Activated CD4-positive, alpha-beta T cell treated with anti-CD3 and anti-CD28 coated beads, Interleukin-2, amount 50 U/mL, for 16 hours (primary cell): Measurements from ENCODE around the gene CARNS1.

Source experiments
- DNase-seq: peaks from one replicate; pipeline ENCODE4 v3.0.0-alpha.2; 2020

Gene CARNS1, protein sequence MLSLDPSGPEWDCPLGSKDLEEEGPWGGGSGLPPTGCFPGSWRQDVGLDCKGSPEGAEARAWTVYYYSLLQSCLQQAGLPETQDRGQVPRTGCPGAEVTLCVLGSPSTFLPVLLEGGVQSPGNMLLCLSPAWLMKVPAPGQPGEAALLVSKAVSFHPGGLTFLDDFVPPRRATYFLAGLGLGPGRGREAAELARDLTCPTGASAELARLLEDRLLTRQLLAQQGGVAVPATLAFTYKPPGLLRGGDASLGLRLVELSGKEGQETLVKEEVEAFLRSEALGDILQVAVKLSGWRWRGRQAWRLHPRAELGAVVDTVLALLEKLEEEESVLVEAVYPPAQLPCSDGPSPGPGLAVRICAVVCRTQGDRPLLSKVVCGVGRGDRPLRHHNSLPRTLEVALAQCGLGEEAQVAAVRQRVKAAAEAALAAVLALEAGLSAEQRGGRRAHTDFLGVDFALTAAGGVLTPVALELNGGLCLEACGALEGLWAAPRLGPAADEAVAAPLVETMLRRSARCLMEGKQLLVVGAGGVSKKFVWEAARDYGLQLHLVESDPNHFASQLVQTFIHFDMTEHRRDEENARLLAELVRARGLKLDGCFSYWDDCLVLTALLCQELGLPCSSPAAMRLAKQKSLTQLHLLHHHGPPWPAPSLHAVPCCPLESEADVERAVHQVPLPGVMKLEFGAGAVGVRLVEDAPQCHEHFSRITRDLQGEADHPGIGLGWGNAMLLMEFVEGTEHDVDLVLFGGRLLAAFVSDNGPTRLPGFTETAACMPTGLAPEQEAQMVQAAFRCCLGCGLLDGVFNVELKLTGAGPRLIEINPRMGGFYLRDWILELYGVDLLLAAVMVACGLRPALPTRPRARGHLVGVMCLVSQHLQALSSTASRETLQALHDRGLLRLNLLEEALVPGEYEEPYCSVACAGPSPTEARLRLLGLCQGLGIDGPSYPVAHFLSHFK

DNA sequence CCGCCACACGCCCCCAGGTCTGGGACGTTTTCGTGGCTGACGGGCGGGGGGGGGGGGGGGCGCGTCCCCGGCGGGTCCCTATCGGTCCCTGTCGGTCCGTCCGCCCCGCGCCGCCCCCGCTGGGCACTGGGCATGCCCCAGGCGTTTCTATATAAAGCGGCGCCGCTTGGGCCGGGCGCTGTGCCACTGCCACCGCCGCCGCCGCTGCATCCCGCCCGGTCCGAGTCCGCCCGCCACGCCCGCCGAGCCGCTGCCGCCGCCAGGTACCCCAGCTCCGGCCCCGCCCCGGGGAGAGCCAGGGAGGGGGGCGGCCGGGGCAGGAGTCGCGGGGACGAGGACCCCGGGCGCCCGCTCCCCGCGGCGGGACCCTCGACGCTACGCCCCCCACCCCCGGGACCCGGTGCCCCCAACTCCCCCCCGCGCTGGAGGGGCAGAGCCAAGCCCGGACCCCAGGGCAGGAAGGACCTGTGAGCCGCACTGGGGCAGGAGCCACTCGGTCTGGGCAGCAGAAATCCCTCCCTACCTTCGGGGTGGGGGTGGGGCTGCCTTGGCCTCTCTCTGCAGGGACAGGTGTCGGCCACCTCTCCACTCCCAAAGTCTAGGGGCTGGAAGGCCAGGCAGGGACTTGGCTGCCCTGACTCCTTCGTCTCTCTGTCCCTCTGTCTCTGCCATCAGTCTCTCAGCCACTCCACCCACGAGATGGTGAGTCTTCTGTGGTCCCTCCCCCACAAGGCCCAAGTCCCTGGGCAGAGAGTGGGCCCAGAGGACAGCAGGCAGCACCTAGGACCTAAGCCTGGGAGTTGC, at the start of gene CARNS1:
Gene CARNS1, plus strand, starts transcription at position 178 of the 804 bp plus-strand sequence. Its CDS starts 522 bp downstream, at position 700.
- no peak for DNase-seq

DNA sequence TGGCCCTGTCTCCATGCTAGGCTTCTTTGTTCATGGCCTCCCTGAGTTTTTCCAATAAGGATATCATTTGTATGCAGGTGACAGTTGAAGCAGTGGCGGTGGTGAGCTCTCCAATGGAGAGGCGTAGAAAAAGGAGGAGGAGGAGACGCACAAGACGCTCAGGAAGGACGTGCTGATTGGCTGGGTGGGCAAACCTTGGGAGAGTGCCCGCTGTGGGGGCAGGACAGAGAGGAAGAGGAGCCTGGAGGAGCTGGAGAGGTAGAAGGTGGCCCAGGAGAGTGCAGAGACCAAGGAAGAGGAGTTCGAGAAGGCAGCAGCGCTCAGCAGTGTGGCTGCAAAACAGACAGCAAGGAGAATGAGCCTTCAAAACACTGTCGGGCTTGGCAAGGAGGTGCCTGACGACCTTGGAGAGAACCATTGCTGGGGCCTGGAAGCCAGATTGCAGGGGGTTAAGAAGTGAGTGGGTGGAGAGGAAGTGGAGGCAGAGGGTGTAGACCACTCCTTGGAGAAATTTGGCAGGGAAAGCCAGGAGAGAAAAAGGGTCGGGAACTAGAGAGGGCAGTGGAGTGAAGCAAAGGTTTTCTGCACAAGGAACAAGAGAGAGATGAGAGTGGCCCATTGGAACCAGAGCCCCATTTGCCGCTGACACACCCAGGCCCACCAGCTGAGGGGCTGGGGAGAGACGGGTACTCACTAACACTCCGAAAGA, 49.6 kb upstream of the CARNS1 start:
- DNase-seq, result no peak

DNA sequence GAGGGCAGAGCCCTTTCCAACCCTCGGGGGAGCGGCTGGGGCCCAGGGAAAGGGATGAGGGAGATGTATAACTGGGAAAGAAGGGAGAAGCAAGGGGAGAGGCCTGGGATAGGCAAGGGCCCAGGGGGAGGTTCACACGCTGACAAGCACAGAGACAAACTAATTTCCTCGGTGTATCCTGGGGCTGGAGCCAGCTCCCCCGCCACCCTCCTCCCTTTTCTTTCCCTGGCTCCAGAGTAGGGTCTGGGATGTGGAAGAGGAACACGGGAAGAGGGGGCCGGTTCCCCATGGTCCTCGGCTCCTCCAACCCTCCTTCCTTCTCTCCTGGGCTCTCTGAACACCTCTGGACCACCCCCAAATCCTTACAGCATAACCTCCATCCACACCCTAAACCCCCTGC, 48.9 kb upstream of the CARNS1 start:
- DNase-seq, result no peak

DNA sequence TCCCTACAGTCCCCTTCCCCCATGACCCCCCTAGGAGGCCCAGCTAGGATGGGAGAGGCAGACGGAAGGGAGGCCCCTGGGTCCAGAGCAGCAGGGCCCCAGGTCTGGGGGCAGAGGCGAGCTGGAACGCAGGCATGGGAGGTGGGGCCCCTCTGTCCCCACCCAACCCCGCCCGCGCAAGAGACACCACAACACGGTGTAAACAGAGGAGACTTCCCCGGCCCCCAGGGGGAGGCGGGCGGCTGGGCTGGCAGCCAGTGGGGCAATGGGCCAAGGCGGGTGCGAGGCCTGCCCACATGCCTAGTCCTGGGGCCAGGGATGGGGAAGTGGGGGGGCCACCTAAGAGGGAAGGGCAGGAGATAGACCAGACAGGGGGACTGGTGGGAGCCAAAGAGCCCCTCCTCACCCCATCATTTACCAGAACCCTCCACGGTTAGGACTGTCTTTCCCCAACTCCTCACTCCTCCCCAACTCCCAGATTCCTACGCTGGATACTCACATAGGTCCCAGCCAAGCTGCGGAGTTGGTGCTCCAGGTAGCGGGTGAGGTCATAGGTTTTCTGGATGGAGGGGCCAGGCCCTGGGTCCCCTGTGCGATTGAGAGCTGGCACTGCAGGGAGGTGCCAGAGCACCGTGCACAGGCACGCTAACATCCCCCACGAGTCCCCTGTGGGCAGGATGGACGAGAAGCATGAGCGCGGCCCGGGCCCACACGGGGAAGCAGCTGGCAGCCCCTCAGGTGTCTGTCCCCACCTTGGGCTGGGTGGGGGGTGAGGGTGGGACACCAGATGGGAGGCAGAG, 48.3 kb upstream of the CARNS1 start:
- no peak for DNase-seq

DNA sequence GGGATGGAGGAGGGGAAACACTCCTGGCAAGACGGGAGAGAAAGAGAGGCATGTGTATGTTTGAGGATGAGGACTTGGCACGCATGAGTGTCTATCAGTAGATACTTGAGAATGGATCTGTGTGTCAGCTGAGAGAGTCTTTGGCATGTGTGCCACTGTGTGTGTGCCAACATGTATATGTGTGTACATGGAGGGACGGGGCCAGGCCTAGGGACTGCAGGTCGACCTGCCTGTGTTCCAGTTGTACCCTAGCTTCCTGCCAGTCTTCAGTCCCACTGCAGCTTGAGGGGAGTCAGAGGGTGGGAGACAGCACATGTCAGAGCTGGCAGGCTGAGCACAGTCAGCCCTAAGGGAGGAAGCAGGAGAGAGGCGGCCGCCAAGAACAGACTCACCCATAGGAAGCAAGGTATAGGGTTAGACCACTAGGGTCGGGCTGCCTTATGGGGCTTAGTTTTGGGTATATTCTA, 47.7 kb upstream of the CARNS1 start:
- no peak for DNase-seq

DNA sequence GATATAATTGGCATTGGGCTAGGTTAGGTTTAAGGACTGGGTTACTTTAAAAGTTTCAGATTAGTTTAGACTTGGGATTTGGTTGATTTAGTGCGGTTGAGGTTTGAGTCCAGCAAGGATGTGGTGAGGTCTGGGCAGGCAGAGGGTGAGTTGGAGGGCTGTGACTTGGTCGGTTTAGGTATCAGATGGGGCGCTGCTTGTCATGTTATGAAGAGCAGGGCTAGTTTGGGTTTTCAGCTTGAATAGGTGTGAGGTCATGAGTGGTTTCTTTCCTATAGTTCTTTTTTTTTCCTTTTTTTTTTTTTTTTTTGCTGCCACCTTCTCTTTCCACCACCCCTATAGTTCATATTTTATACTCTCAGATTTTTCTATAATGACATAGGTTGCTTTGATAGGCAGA, 46.9 kb upstream of the CARNS1 start:
- DNase-seq, result peak; percentile 74

DNA sequence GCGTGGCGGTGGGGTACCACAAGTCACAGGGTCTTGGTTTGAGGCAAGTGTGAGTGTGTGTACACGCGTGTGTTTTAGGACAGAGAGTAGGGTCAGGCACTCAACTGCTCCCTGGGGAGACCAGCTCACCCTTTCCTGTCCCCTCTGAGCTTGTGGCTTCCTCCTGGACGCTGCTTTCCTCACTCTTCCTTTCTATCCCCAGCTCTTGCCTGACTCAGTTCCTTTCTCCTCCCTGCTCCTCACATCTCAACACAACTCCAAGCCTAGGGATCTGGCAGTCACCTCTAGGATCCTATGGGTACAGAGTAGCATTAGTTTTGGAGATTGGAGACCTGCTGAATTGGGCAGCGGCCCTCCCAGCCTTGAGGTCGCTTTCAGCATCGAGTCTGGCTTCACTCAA, 46.2 kb upstream of the CARNS1 start:
- no peak for DNase-seq

DNA sequence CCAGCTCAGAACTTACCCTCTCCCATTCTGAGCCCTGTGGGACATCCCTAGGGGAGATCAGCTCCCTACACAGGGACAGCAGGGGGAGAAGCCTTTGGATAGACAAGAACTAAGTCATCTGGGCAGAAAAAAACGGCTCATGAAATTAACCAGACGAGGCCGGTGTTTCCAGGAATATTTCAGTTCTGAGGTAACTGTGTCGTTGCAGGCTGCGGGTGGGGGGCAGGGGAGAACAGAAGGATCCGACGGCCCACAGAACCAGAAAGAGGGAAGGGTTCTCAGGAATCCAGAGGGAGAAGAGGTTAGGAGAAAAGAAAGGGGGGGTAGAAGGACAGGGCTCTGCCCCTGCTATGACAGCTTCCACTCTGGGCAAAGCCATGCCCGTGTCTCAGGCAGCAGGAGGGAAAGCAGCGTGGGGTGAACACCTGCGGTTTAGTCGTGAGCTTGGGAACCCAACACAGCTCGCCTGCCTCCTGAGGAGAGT, 45.6 kb upstream of the CARNS1 start:
- no peak for DNase-seq

DNA sequence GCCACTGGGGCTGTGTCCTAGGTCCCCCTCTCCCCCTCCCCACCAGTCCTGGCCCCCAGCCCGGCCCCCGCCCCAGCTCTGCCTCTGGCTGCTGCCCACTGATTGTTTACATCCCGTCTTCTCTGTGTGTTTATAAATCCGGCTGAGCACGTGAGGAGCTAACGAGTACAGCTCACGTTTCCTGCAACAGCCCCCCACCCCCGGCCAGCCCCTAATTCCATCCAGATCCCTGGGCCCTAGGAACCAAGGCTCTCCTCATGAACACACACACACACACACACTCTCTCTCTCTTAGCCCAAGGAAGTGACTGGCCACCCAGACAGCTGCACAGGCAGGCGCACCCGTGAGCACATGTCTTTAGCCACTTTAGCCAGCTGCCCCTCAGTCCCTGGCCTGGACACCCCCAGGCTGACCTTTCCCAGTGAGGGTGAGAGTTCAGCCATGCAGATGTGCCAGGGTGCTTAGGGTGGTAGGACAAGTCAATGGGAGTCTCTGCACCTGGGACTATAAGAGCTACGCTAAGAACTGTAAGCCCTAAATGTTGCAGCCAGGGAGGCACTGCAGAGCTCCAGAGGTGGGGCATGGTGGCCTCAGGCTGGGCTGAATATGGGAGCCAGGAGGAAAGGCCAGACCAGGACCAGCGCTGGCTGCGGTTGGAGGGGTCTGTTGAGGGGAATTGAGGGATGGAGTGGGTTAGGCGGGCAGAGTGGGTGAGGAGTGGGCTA, 45.0 kb upstream of the CARNS1 start:
- no peak for DNase-seq

DNA sequence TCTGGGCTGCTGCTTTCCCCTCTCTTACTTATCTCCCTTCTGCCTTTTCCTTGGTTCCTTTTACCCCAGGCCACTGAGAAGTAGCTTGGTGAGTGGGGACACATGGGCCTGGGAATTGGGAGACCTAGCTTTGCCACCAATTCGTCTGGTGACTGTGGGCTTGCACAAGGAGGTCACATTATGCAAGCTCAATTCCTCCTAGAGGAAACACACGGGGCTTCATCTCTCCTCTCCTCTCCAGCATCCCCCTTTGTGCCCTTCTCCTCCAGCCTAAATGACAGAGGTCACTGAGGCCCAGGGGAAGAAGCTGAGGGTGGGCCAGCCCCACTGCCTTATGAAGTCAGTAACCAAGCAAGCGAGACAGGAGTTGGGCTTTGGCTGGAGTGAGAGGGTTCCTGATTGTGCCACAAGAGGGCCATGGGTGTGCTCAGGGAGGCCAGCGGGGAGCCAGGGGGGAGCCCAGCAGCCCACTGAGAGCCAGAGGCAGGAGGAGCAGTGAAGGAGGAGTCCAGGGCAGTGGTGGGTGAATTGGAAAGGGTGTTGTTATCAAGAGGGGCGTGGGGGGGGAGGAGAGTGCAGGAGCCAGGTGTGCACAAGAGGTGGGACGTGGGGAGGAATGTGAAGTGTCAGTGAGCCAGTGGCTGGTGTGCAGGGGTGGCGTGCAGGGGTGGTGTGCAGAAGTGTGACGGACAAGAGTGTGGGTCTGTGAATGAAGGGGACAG, 44.1 kb upstream of the CARNS1 start:
- no peak for DNase-seq

DNA sequence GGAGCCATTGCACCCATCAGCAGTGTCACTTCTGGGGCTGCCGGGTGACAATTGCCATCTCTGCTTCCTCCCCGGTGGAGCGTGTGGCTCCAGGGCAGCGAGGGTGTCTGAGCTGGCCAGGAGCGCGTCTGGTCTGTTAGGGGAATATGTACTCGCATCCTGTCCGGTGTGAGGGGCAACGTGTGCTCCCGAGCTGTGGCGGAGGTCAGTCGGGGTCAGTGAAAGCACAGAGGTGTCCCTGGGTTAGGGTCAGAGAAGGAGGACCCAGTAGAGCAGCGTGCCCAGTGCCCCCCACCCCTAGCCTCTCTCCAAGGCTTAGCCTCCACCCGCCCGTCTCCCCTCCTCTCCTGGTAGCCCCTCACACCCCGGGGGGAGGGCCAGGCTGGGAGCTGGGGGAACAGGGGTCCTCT, 43.6 kb upstream of the CARNS1 start:
- DNase-seq, result no peak

DNA sequence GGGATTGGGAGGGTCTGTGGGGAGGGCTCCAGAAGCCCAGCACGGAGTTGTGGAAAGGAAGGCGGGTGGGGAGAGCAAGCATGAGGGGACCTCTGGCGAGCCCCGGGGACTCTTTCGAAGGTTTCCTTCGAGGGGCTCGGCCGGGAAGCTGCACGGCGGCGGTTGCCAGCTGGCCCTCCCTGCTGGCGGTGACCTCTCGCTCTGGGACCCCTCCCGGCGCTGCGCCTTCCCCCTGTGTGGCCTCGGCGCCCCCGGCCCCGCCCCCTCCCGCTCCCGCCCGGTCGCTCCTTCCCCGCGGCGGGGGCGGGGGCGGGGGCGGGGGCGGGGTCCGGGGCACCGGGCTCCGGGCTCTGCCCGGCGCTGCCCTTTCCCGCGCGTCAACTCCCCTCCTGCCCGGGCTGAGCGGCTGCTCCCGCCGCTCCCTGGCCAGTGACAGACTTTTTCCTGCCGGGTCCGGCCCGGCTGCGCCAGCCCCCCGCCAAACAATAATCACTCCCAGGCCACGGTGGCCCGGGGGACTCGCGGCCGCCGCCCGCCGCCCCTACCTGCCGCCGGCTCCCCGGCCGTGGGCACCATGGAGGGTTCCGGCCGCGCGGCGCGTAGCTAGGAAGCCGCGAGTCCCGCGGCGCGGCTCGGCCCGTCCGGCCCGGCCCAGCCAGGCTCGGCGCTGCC, 43.0 kb upstream of the CARNS1 start:
- DNase-seq, result no peak

DNA sequence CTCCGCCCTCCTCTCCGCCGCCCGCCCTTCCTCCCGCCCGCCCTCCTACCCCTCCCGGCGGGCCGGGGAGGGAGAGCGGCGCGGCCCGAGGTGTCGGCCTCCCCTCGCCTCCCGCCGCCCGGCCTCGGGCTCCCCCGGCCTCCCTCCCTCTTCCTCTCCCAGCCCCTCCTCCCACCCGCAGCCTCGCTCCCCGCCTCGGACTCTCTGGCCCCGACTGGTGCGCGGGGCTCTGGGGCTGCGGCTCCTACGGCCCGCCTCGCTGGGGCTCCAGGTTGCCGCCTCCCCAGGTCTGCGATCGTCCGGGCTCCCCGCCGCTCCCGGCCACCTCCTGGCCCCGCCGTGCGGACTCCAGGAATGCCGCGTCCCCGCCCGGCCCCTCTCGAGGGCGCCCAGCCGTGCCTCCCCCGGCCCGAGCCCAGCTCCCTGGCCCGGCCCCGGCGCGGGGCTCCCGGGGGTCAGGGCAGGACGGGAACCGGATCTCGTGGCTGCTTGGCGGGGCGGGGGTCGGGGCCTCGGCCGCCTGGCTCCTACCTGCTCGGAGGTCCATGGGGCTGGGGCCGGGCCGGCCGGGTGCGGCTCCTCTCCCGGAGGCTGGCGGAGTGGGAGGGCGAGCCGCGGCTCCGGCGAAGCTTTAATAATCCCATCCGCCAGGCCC, 42.4 kb upstream of the CARNS1 start, which contains the start of gene CLCF1:
Gene CLCF1, minus strand, starts transcription at position 606 of the 655 bp plus-strand sequence. Its CDS starts 59 bp downstream, at position 547.
- no peak for DNase-seq

DNA sequence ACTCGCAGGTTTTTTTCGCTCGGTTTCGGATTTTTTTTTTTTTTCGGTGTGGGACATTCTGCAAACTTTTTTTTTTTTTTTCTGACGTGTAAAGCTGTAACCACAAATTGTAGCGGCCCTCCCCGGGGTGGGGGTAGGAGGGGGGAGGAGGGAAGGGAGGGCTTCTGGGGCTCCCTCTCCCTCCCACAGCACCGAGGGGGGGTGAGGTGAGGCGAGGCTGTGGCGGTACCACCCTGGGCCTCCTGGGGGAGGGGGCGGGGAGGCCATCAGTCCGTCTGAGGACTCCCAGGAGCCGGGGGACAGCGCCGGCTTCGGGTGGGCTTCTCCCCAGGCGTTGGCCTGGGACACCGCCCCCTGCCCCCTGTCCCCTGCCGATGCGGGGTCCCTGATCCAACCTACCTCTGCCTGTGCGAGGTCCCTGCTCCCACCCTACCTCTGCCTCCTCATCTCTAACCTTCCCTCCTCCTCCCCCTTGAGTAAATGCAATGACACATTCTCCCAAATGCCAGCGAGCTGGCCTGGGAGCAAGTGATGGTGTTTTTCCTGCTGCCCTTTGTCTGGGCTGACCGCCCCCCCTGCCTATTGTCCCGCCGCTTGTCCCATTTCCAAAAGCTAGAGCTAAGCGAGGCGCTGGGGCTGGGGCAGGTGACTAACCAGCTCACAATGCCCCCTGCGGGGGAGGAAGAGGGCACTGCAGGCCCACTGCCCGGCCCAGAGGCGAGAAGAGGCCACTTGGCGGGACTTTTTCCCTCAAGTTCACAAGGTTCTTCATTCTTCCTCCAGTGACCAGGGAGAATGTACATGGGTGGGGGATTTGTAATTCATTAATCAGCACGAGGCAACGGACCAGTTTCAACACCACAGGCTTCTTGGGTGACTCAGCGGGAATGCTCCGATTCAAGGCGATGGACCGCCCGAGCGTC, 41.6 kb upstream of the CARNS1 start:
- peak; percentile 37 for DNase-seq

DNA sequence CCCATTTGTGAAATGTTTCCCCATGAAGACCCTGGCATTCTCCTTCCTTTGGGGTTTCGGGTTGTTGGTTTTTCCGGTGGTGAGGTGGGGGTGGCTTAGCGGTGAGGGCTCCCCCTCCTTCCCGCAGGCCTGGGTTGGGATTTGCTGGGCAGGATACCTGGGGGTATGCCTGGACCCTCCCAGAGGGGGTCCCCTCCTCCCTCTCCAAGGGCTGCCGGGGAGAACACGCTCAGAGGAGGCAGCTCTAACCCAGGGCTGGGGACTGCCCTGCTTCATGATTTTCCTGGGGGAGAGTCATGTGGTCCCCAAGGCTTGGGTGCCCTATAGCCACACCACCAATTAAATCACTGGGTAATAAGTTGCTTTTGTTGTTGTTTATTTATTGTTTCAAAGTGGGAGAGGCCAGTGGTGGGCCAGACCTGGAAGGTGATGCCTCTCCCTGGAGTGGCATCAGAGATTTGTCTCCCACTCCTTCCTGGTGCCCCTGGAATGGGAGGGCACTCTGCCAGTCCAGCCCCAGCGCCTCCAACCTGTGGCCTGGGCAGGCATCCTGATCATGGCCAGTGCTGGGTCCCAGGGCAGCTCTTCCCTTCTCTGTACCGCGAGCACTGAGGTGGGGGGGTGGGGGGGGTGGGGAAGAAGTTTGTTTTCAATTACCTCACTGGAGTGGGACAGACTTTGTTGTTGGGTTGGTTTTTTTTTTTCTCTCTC, 40.8 kb upstream of the CARNS1 start:
- no peak for DNase-seq

DNA sequence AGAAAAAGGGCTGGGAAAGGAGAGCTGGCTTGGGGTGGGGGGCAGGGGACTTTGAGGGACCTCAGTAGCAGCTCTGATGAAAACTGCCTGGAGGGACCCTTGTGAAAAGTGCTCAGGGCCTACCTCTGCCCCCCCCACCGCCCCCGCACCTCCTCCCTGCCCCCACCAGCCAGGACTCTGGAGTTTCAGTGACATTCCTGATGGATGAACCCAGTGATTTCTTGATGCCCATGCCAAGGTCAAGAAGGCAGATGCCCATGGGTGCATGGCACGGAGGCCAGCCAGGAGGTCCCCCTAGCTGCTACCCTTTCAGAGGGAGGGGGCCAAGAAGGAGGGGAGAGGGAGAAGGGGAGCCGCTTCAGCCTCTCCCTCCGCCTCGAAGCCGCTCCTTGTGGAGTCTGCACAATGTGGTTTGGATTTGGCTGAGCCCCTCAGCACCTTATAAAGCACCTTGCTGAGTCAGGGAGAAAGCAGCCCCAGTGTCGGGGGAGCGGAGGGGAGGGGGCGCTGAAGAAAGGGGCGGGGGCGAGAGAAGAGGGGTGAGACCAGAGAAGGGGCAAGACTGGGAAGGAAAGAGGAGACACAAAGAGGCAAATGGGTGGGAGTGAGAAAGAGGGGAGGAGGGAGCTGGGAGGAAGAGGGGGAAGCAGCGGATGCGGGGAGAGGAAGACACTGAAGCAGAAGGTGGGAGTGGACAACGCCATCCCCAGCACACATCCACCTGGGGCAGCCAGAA, 40.0 kb upstream of the CARNS1 start:
- DNase-seq, result no peak
